HFFc6 (cell line): ENCODE measurements around the gene KRTAP20-2. TPM values are rescaled to one million over a fixed set of nuclear protein-coding genes. Genes with fewer than 3 reads are reported as not detected.

Experiments
- DNase-seq: peaks from one replicate; pipeline ENCODE4 v3.0.0-alpha.2; 2018
- H3K27ac Mint-ChIP-seq: 2 replicates; pipeline ENCODE4 v1.8.0; 2020; ENCODE audit warnings: mild to moderate bottlenecking, mixed read lengths
- H3K27me3 Mint-ChIP-seq: 2 replicates; pipeline ENCODE4 v1.8.0; 2021; ENCODE audit warnings: mild to moderate bottlenecking, moderate library complexity, mixed read lengths; ENCODE audit not compliant: insufficient read depth
- H3K36me3 Mint-ChIP-seq: 2 replicates; pipeline ENCODE4 v1.8.0; 2021; ENCODE audit warnings: low read depth, mixed read lengths
- H3K4me1 Mint-ChIP-seq: 2 replicates; pipeline ENCODE4 v1.8.0; 2020; ENCODE audit warnings: low read depth, mixed read lengths
- H3K4me3 Mint-ChIP-seq: 2 replicates; pipeline ENCODE4 v1.8.0; 2020; ENCODE audit warnings: mild to moderate bottlenecking, moderate library complexity, mixed read lengths
- H3K9me3 Mint-ChIP-seq: 2 replicates; pipeline ENCODE4 v1.8.0; 2020; ENCODE audit warnings: mild to moderate bottlenecking, mixed read lengths
- CTCF ChIP-seq: fragments of 200-600 bp; sonication (generic); IDR thresholded peaks from 2 replicates; pipeline ENCODE4 v1.5.0; 2021; ENCODE audit warnings: antibody characterized with exemption, mild to moderate bottlenecking
- total RNA-seq, 6 experiments: library from RNA; stranded (reverse); fragmentation: NEBNext Ultra II Directional; extraction: Animal tissue kit (Norgen Biotek cat#: 25700); gene quantifications; 2 replicates in 1 of 6; 3 replicates in 5 of 6; pipeline ENCODE4 v1.2.3, GENCODE V29; 2021

Gene KRTAP20-2
- total RNA-seq, 6 experiments from 2014 or later, result not detected

GRCh38 chr21:30620080-30620479 lies 14.9 kb upstream of the KRTAP20-2 start:
- Mint-ChIP-seq H3K36me3 (peaks cover 4% of the 10 kb centered on the region; the same call in 1 of the 2 replicates), H3K9me3 (peaks cover 64% of the 10 kb centered on the region), H3K4me1 (no peaks in the 10 kb centered on the region), H3K27me3 (no peaks in the 10 kb centered on the region), H3K4me3 (no peak overlapping the region), H3K27ac (no peak overlapping the region)
- DNase-seq, result no peak
- no peak for TF ChIP-seq CTCF

GRCh38 chr21:30620522-30620921 lies 14.5 kb upstream of the KRTAP20-2 start, which contains the start of gene KRTAP20-4:
TSS of gene KRTAP20-4 (plus strand) at chr21:30620627.
- peaks cover 4% of the 10 kb centered on the region; the same call in 1 of the 2 replicates for H3K36me3 Mint-ChIP-seq
- H3K27ac Mint-ChIP-seq, result no peak within 1 kb of the TSS
- TF ChIP-seq CTCF, result no peak
- no peak for DNase-seq
- H3K27me3 Mint-ChIP-seq, result no peaks in the 10 kb centered on the region
- no peak within 1 kb of the TSS for H3K4me3 Mint-ChIP-seq
- peaks cover 64% of the 10 kb centered on the region for H3K9me3 Mint-ChIP-seq
- no peaks in the 10 kb centered on the region for H3K4me1 Mint-ChIP-seq

DNA sequence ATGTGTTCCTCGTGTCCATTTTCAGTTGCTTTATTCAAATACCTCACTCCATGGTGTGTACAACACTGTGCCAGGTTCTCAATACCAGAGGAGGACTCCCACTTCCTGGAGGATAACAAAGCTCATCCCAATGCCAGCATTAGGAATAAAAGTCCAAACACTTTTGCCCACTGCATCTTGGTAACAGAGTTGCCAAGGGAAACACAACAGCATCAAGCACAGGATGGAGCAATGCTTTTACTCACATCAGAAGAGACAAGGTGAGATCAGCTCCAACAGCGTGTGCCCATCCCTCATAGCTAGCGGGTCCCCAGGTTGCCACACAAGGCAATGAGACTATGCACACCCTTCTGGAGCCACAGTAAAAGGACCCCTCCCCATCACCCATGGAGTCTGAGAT lies 11.6 kb upstream of the KRTAP20-2 start:
- peaks cover 54% of the 10 kb centered on the region for H3K9me3 Mint-ChIP-seq
- no peak for DNase-seq
- no peak overlapping the region for H3K4me3 Mint-ChIP-seq
- H3K27me3 Mint-ChIP-seq, result no peaks in the 10 kb centered on the region
- H3K4me1 Mint-ChIP-seq, result no peaks in the 10 kb centered on the region
- no peak for TF ChIP-seq CTCF
- no peak overlapping the region for H3K27ac Mint-ChIP-seq
- peaks cover 4% of the 10 kb centered on the region for H3K36me3 Mint-ChIP-seq

- Mint-ChIP-seq H3K36me3 (peaks cover 4% of the 10 kb centered on the region), H3K27me3 (no peaks in the 10 kb centered on the region), H3K4me3 (no peak overlapping the region), H3K9me3 (peaks cover 61% of the 10 kb centered on the region), H3K4me1 (no peaks in the 10 kb centered on the region), H3K27ac (no peak overlapping the region)
- no peak for TF ChIP-seq CTCF
- no peak for DNase-seq
These were observed 9.4 kb upstream of the KRTAP20-2 start for GRCh38 chr21:30625449-30626165.

GRCh38 chr21:30628109-30628508 lies 6.9 kb upstream of the KRTAP20-2 start:
- TF ChIP-seq CTCF, result no peak
- Mint-ChIP-seq H3K27ac (no peak overlapping the region), H3K36me3 (peaks cover 12% of the 10 kb centered on the region), H3K4me1 (no peaks in the 10 kb centered on the region), H3K27me3 (peaks cover 1% of the 10 kb centered on the region; the same call in 1 of the 2 replicates), H3K9me3 (peaks cover 69% of the 10 kb centered on the region), H3K4me3 (no peak overlapping the region)
- DNase-seq, result no peak
